DMS53 treated with DMSO at 0.1 percent for 48 hours (cell line): ENCODE results near the gene PALM.

Experiments
- DNase-seq: peaks from one replicate; lab custom pipeline; 2025; ENCODE audit not compliant: unreplicated experiment; lab: John Stamatoyannopoulos, UW

Gene PALM

DNA sequence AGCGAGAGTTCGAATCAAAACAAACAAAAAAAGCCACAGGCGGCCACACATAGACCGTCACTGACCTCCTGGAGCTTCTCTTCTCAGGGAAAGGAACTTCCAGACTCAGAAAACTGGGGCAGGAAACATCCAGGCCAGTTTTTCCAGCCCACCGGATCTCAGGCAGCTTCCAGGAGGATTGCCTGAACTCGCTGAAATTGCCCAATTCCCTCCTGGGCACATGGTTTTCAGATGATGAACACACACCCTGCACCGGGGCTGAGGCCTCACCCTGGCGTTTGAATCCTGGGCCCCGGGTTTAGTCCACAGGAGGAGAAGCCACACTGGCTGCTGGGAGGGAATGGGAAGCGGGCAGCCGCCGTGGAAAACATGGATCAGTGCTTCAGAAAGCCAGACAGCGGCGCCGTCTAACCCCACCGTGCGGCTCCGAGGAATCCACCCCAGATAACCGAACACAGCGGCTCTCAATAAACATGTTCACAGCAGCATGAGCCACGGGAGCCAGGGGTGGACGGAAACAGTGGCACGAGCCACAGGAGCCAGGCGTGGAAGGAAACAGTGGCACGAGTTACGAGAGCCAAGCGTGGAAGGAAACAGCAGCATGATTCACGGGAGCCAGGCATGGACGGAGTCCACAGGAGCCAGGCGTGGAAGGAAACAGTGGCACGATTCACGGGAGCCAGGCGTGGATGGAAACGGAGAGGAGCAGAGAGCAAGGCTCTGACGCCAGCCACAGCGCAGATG is 70.3 kb downstream of the PALM start:
- no peak for DNase-seq

DNA sequence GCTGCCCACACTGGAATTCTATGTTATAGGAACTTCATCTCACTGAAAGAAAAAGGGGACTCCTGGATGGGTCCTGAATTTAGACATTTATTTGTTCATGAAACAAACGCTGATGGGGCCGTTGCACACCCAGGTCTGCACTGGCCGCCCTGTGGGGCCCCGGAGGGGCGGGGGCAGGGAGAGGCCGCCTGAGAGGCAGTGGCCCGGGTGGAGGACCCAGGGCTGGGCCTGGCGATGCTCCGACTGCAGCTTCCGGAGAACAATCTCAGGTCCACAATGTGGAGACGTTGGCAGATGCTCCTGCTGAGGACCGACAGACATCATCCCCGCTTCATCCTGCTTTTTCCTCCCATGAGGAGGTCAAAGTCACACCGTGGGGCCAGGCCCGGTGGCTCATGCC is 72.2 kb downstream of the PALM start:
- DNase-seq: no peak

DNA sequence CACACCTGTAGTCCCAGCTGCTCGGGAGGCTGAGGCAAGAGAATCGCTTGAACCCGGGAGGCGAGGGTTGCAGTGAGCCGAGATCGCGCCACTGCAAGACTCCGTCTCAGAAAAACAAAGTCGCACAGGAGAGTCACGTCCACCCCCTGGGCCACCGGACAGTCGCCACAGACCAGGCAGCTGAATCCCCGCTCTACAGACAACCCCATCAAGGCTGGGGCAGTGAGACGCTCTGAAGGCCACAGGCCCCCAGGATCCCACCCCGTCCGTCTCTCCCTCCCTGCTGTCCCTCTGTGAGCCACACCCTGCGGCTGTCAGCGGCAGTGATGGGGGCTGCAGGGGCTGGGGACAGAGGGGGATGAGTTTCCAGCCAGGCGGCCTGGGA is 73.1 kb downstream of the PALM start:
- no peak for DNase-seq

DNA sequence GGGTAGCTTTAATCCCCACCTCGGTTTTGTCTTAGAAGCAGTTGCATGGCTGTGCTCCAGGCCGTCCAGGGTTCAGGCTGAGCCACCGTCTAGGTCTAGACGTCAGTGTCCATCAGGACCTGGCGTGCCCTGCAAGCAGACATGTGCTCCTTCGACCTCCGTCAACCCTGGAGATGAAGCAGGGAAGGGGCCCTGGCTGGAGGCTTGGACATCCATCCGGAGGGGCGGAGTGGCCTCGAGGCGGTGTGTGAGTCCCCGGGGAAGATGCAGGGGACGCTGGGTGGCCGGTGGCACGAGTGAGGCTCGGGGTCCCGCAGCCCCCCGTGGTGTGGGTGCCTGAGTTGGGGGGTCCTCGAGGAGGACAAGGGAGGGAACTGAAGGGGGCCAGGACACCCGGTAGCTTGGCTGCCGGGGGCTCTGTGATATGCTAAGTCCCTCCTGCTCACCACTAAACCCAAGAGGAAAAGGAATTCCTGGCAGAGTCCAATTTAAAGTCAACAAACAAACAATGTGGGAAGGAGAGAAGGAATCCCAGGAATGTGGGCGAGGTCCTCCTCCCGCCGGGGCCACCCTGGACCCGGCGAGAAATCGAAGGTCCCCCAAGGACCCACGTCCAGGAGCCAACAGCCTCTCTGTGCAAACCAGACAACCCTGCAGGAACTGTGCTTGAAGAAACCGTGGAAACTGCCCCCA is 73.6 kb downstream of the PALM start:
- DNase-seq: no peak

DNA sequence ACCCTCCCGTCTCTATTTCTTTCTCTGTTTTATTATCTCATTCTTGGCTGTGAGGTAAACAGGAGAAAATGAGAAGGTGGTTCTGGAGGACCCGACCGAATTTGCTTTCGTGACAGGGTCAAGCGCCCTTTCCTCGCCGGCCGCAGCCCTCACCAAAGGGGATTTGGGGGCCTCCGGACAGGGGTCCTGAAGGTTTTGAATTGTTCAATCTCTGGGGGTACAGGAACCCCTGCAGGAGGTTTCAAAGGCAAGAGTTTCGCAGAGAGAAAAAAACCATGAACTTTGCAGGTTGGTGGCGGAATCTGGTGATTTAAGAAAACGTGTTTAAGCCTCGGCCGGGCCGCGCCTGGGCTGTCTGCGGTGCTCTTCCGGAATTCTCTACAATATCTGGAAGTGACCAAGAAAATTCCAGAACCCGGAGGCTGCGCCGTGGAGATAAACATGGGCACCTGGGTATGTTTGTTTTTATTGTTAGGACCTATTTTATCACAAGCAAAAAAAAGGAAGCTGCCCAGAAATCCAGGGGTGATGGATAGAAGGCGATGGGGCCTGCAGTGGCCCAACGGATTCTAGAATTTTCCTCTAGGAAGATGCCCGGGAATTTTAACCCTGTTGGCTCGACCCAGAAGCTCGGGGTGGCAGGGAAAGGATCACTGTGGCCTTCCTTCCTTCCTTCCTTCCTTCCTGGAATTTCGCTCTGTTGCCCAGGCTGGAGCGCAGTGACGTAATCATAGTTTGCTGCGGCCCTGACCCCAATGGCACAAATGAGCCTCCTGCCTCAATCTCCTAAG is 74.3 kb downstream of the PALM start:
- no peak for DNase-seq

DNA sequence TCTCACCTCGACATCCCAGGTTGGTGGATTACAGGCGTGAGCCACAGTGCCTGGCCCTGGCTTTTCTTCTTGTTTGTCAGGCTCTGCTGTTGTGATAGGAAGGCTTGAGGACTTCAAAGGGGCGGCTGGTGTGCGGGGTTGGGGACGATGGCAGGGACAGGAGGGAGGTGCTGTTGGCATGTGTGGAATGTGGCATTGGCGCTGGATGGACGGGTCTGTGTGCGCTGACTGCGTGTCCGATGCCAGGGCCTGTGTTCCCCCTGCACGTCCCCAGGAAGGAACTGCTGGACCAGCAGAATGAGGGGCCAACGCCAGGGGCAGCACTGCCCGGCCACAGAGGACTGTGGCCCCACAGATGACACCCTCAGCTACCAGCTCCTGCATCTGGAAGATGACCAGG is 75.8 kb downstream of the PALM start:
- DNase-seq: no peak

DNA sequence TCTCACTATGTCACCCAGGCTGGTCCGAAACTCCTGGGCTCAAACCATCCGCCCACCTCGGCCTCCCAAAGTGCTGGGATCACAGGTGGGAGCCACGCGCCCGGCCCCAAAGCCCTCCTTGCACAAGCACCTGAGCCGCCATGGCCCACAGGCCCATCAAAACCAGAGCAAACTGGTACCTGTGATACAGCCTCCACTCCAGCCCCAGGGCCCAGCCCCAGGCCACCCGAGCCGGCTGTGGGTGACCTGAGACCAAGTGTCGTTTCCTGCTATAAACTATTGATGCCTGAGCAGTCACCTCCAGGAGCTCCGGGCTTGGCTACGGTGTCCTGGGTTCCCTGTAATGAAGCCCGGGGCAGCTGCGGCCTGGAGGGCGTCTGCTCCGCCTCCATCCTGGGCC is 78.8 kb downstream of the PALM start:
- no peak for DNase-seq

DNA sequence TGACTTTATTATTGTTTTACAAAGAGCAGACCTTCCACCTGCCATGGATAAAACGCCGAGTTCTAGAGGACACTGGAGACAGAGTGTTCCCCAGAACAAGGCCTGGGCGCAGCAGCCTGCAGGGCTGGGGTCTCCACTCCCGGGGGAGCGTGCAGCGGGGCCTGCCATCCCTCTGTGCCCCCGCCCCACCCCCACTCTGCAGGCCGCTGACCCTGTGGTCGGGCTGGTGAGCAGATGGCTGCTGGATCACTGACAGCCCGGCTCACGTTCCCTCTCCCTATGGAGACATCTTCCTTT is 79.9 kb downstream of the PALM start:
- DNase-seq: no peak

DNA sequence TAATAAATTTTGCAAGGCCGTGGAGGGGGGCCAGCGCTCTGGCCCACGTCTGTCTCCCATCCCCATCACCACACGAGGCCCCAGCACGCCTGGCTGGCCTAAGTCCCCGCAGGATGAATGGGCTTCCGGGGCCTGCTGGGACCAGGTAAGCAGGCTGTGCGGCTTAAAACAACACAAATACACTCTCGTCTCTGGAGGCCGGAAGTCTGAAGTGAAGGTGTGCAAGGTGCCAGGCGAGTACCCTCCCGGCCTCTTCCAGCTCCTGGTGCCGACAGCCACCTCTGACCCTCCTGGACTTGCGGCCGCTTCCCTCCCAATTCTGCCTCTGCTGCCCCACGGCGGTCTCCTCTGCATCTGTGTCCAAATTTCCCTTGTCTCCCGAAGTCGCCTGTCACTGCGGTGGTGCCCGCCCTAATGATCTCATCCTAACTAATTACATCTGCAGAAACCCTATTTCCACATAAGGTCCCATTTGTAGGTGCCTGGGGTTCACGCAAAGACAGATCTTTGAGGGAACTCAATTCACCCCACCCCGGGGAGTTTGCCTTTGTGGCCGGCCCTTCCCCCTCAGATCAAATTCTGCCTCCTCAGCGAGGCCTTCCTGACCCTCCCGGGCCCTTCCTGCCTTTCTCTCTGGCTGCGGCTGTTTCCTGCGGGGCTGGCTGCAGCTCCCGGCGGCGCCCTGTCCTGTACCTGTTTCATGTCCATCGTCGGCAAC is 80.4 kb downstream of the PALM start:
- no peak for DNase-seq

DNA sequence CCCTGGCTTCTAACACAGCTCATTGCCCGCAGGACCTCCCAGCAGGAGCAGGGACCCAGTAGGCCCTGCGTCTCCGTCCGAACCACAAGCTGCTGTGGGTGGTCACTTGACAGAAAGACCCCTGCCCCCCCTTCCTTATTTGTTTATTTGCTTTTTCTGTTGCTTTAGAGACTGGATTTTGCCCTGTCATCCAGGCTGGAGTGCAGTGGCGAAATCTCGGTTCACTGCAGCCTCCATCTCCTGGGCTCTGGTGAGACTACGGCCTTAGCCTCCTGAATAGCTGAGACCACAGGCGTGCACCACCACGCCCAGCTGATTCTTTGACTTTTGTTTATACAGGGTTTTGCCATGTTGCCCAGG is 80.9 kb downstream of the PALM start:
- DNase-seq: no peak

DNA sequence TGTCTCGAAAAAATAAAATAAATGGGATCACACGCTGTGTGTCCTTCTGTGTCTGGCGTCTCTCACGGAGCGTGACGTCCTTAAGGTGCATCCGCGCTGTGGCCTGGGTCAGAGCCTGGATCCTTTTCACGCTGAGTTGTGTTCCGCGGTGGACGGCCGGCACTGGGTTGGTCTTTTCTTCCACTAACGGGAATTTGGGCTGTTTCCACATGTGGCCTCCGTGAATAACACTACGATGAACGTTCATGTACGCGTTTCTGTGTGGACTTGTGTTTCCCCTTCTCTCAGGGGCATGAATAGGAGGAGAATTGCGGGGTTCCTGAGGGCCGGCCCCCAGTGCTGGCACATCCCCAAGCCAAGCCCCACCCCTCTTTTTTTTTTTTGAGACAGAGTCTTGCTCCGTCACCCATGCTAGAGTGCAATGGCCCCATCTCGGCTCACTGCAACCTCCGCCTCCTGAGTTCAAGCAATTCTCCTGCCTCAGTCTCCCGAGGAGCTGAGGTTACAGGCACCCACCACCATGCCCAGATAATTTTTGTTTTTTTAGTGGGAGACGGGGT is 82.4 kb downstream of the PALM start:
- no peak for DNase-seq

DNA sequence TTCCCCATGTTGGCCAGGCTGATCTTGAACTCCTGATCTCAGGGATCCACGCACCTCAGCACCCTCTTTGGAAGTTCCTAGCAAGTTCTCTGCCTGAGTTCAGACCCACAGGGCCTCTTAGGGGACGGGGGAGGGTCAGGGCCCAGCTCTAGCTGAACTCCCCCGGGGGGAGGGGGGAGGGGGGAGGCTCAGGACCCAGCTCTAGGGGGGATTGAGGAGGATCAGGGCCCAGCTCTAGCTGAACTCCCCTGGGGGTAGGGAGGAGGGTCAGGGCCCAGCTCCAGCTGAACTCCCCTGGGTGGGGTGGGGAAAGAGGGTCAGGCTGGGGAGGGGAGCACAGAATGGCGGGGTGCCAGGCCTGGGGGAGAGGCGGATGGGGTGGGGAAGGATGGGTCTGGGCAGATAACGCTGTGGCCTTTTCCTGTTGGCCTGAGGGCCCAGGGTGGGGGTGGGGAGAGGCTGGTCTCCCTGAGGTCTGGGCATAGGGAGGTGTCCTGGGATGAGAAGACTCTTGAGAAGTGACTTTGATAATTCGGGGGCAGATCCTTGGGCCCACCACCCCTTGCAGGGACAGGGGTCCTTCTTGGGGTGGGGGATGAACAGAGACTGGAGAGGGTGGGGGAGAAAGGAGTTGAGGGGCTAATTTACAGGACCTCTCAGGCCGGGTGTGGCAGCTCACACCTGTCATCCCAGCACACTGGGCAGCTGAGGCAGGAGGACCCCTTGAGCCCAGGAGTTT is 83.0 kb downstream of the PALM start:
- DNase-seq: no peak

DNA sequence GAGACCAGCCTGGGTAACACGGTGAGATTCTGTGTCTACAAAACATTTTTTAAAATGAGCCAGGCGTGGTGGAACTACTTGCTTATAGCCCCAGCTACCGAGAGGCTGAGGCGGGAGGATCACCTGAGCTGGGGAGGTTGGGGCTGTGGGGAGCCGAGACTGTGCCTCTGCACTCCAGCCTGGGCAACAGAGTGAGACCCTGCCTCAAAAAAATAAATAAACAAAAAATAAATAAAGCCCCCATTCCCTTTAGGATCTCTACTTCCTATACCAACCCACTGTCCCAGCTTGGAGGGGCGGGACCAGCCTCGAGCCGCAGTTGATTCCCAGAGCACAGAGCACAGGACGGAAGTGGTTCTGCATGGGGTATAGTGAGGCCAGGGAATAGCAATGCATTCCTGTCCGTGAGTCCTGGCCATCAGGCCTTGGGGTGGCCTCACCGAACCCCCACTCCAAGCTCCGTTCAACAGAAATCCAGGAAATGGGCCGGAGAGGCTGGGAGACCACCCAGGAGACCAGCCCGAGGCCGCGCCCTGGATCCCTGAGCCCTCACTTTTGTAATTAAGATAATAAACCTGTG is 83.7 kb downstream of the PALM start:
- no peak for DNase-seq

DNA sequence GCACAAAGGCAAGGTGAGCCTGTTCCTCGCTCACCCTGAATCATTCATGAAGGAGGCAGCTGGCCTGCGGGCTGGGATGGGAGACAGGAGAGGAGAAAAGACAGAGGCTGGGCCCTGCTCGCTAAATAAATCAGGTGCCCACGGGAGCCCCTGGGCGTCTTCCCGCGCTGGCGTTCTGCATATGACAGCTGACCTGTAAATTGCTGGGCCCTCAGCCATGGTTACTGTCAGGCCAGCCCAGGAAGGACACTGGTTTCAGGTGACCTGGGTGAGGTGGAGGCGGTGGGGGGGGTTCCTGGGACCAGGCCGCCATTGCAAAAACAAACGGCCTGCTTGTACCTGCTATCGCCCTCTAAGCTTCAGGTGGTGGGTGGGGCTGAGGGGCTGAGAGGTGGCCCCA is 85.1 kb downstream of the PALM start:
- DNase-seq: no peak

DNA sequence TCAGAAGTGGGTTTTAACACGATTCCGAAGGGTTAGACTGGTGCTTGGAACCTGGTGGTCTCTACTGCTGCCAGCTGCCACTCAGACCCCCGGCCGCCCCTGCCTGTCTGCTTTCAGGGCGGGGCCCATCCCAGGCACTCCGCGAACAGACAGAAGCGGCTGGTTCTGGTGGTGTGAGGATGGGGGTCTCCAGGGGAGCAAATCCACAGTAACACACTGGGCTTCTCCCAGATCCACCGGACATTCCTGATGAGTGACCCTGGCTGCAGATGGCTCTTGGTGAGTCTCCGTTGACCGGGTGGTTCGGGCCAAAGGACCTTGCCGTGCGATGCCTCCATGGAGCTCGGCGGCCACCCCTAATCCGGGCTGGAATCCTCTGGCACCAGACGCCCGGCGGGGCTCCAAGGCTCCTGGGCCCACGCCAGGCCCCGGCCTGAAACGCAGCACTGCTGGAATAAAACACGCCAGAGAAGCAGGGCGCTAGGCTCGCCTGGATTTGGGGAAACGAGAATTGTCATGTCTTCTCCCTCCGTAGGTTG is 86.4 kb downstream of the PALM start:
- DNase-seq: no peak

DNA sequence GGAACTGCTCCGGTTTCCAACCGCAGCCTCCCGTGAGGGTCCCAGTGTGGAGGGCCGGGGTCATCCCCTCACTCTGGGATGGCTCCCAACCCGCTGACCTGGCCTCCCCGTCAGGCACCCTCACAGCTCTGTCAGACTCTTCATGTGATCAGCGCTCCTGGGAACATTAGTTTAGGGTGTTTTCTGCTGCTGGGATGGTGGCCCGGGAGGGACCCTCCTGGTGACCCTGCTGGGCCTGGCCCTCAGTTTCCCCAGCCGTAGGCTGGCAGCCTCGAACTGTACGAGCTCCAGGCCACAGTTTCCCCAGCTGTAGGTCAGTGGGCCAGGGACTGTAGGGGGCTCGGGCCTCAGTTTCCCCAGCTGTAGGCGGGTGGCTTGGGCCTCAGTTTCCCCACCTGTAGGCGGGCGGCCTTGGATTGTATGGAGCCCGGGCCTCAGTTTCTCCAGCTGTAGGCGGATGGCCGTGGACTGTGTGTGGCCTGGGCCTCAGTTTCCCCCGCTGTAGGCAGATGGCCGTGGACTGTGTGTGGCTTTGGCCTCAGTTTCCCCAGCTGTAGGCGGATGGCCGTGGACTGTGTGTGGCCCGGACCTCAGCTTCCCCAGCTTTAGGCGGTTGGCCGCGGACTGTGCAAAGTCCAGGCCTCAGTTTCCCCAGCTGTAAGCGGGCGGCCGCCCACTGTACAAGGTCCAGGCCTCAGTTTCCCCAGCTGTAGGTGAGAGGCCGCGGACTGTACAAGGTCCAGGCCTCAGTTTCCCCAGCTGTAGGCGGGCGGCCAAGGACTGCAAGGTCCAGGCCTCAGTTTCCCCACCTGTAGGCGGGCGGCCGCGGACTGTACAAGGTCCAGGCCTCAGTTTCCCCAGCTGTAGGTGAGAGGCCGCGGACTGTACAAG is 87.2 kb downstream of the PALM start:
- DNase-seq: no peak

DNA sequence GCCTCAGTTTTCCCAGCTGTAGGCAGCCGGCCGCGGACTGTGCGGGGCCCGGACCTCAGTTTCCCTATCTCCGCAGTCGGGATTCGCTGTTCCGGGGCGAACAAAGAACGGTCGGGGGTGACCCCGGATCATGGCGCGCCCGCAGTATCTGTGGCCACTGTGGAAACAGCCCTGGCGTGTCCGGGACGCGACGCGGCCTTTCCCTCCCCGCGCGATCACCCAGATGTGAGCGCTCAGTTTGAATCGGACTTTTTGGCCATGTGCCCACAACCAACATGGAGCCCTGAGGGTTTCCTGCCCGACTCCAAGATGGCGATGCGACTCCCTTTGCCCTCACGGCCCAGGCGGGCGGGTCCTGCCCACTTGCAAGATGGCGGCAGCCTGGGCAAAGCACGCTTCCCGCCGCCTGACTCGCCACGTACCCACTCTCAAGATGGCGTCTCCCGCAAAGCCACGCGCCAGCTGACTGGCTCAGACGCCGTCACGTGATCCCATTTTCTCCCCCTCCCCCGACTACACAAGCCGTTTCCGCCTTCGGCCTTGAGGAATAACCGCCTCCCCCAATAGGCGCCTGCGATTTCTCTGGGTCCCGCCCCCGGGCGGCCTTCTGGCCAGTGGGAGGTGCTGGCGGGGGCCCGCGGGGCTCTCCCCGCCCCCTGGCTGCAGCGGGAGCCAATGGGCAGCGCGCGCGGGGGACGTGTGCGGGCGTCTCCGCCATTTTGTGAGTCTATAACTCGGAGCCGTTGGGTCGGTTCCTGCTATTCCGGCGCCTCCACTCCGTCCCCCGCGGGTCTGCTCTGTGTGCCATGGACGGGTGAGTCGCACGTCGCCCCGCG is 88.2 kb downstream of the PALM start, which contains the start of gene PTBP1:
Gene PTBP1 (plus strand): TSS at position 761 of the 836 bp plus-strand sequence. CDS start 46 bp downstream, at position 807.
- peak; percentile 96 for DNase-seq
